ENCODE results near the gene PZP. TPM values are rescaled to one million over a fixed set of nuclear protein-coding genes. Genes with fewer than 3 reads are reported as not detected.

The PZP gene
- polyA plus RNA-seq, 1 donor: 0.55 TPM

DNA sequence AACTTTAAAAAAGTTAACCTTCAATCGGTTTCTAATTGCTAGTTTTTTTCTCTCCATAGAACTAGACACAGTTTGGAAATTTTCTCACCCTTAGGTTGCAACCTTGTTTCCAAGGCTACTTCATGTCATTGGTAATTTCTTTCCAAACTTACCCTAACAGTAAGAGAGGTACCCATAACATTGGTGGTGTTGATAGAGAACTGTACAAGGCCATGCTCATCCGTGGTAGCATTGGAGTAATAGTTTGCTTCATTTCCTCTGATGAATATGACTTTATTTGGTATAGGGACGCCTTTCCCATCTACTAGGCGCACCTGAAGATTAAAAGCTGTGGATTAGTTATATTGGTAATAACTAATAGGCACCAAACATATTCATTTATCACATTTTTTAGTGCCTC is 104.1 kb downstream of the PZP start:
- no peak for DNase-seq

DNA sequence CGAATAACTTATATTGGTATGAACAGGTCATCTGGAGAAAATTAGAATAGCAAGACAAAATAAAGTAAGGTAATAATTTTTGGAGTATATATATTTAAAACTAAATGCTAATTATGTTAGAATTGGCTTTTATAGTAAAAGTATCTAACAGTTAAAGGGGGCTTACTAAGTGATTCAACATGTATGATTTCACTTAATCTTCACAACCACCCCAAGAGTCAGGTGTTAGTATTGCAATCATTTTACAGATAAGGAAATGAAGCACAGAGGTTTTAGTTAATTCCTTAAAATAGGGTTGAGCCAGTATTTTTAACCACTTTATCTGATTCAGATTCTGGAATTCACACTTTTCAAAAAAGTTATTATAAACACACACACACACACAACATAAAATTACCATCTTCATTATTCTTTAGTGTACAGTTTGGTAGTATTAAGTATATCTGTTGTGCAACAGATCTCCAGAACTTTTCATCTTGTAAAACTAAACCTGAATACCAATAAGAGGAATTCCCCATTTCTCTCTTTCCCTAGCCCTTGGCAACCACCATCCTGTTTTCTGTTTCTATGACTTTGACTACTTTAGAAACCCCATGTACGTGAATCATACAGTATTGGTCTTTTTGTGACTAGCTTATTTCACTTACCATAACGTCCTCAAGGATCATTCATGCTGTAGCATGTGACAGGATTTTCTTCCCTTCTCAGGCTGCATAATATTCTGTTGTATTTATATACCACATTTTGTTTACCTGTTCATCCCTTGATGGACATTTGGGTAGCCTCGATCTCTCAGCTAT is 104.9 kb downstream of the PZP start:
- no peak for DNase-seq

DNA sequence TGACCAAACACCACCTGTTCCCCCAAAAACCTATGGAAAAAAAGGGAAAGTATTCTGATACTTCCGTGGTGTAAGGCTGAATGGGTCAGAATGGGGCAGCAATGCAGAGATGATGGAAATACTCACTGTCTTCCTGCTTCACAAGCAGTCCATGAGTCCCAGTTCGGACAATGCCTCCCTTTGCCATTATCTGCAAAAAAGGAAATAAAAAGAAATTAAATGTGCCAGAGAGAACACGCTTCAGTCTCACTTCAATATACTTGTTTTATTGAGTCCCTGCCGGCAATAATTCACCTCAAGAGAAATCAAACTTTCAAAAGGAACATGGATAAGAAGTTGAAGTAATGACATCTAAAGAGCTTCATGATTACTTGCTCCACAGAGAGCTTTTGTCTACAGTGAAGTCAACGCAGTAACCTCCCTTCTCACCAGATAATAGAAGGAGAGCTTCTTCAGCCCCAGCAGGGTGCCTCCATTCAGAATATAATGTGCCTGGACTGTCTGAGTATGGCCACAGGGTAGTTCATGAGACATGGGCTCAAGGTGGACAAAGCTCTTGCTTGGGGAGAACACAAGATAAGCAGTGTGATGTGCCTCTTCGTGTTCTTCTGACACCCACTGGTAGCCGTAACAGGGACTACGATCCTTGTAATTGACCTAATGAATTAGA is 107.0 kb downstream of the PZP start:
- no peak for DNase-seq

DNA sequence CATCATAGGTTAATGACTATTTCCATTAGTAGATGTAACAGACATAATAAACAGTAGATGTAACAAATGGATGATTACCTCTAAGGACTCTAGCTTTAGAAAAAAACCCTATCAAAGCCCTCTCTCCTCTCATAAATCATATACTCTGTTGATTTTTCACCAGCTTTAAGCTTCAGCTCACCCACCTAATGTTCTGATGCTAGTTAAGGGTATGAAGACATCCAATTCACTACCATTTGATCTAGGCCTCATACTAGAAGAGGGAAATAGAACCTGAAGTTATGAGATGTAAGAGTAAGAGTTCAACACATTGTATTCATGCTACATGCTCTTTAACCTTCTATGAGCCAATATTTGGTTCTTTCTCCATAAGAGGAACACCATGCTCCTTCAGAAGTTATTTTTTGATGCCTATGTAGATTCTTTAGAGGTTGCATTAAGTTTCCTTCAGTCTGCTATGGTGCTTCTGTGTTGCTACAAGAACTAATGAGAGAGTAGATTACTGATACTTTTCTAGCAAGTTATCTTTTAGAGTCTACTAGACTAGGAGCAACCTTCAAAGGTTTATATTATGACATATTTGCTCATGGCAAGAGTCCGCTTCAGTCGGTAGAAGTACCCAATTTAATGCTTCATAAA is 108.5 kb downstream of the PZP start:
- no peak for DNase-seq

Other genes with a start within 250 kb of the PZP start
- 3.1 TPM for gene KLRG1, start 218.8 kb downstream of the PZP start, polyA plus RNA-seq (ENCODE audit: insufficient read length)
- 218 TPM for gene A2M, start 92.5 kb downstream of the PZP start, polyA plus RNA-seq (ENCODE audit: insufficient read length)

All from left kidney (tissue), 2 donors.